SK-N-SH treated with all-trans-retinoic acid at 6 μM for 48 hours (cell line): ENCODE measurements around the gene D2HGDH.

ENCODE experiments used
- ARNTL ChIP-seq: fragments of 450-650 bp; formaldehyde crosslinking; IDR thresholded peaks from 2 replicates; pipeline ENCODE4 v1.5.0; 2020; ENCODE audit warnings: low read depth, mild to moderate bottlenecking, moderate library complexity, borderline replicate concordance
- BACH2 ChIP-seq: fragments of 250-450 bp; sonication (Bioruptor Pico); IDR thresholded peaks from 2 replicates; pipeline ENCODE4 v1.9.0; 2021; ENCODE audit warnings: mild to moderate bottlenecking, borderline replicate concordance
- CREB5 ChIP-seq: fragments of 250-450 bp; sonication (Bioruptor Pico); IDR thresholded peaks from 2 replicates; pipeline ENCODE4 v1.5.1; 2020; ENCODE audit warnings: low read depth, mild to moderate bottlenecking, moderate library complexity
- ESRRG ChIP-seq: fragments of 250-450 bp; sonication (Bioruptor Pico); IDR thresholded peaks from 2 replicates; pipeline ENCODE4 v1.6.1; 2021; ENCODE audit warnings: mild to moderate bottlenecking
- GLIS3 ChIP-seq: fragments of 250-450 bp; sonication (Bioruptor Pico); IDR thresholded peaks from 2 replicates; pipeline ENCODE4 v1.5.0; 2020; ENCODE audit warnings: mild to moderate bottlenecking, moderate library complexity
- PATZ1 ChIP-seq: fragments of 250-450 bp; sonication (Bioruptor Pico); IDR thresholded peaks from 2 replicates; pipeline ENCODE4 v1.8.0; 2020; ENCODE audit warnings: mild to moderate bottlenecking, moderate library complexity, borderline replicate concordance
- POU6F1 ChIP-seq: fragments of 250-450 bp; sonication (Bioruptor Pico); IDR thresholded peaks from 2 replicates; pipeline ENCODE4 v1.8.0; 2021; ENCODE audit warnings: low read depth, mild to moderate bottlenecking, moderate library complexity, borderline replicate concordance
- PPARA ChIP-seq: fragments of 250-450 bp; sonication (Bioruptor Pico); IDR thresholded peaks from 2 replicates; pipeline ENCODE4 v1.5.0; 2020; ENCODE audit warnings: mild to moderate bottlenecking, borderline replicate concordance
- RARB ChIP-seq: fragments of 250-450 bp; sonication (Bioruptor Pico); IDR thresholded peaks from 2 replicates; pipeline ENCODE4 v1.8.0; 2021; ENCODE audit warnings: mild to moderate bottlenecking, moderate library complexity
- SNAI2 ChIP-seq: fragments of 250-450 bp; sonication (Bioruptor Pico); IDR thresholded peaks from 2 replicates; pipeline ENCODE4 v1.5.0; 2020; ENCODE audit warnings: mild to moderate bottlenecking, moderate library complexity
- TCF4 ChIP-seq: fragments of 250-450 bp; sonication (Bioruptor Pico); IDR thresholded peaks from 2 replicates; pipeline ENCODE4 v1.8.0; 2021; ENCODE audit warnings: mild to moderate bottlenecking, moderate library complexity, borderline replicate concordance
- ZFP30 ChIP-seq: fragments of 450-650 bp; formaldehyde crosslinking; IDR thresholded peaks from 2 replicates; pipeline ENCODE4 v1.5.0; 2022; ENCODE audit warnings: mild to moderate bottlenecking, moderate library complexity
- ZNF565 ChIP-seq: fragments of 450-650 bp; formaldehyde crosslinking; conservative IDR thresholded peaks from 2 replicates; pipeline ENCODE4 v1.5.0; 2020; ENCODE audit warnings: low read depth, mild to moderate bottlenecking, moderate library complexity
- ZNF70 ChIP-seq: fragments of 450-650 bp; formaldehyde crosslinking; IDR thresholded peaks from 2 replicates; pipeline ENCODE4 v1.5.0; 2020; ENCODE audit warnings: mild to moderate bottlenecking, moderate library complexity

GRCh38 chr2:241742320-241742939, 8.0 kb downstream of the D2HGDH start:
- TF ChIP-seq TCF4 (CRISPR knock-in tag), result no peak
- TF ChIP-seq ZFP30 (CRISPR knock-in tag), result no peak
- no peak for TF ChIP-seq SNAI2 (CRISPR knock-in tag)
- no peak for TF ChIP-seq PATZ1 (CRISPR knock-in tag)
- no peak for TF ChIP-seq PPARA (CRISPR knock-in tag)
- no peak for TF ChIP-seq RARB
- no peak for TF ChIP-seq ZNF565 (CRISPR knock-in tag)
- no peak for TF ChIP-seq POU6F1
- no peak for TF ChIP-seq ZNF70 (CRISPR knock-in tag)
- no peak for TF ChIP-seq CREB5 (CRISPR knock-in tag)
- TF ChIP-seq GLIS3, result no peak
- no peak for TF ChIP-seq ARNTL
- no peak for TF ChIP-seq ESRRG
- no peak for TF ChIP-seq BACH2 (CRISPR knock-in tag)
